Measurements from ENCODE around the gene SLC35F5. TPM values are rescaled to one million over a fixed set of nuclear protein-coding genes. Genes with fewer than 3 reads are reported as not detected.

The SLC35F5 gene
- total and polyA plus RNA-seq, 2 of the 13 experiments (the other 11 are each of a cell fraction or from before 2014, with no cell fraction given): 139 to 174 TPM

DNA sequence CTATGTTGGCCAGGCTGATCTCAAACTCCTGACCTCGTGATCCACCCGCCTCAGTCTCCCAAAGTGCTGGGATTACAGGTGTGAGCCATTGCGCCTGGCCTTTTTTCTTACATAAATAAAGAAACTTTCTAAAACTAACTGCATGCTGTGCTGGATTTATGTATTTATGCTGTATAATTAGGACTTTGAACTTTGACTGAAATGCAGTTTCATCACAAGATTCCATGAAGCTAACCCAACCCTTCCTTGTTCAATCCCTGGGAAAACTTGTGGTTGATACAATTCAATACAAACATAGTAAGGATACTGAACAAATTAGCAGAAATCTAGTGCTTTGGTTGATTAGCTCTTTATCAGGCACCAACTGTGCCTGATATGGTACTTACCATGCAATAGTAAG is 20.9 kb upstream of the SLC35F5 start:
- DNase-seq (ENCODE audit: low spot score) (peak; percentile 28), FAIRE-seq (no peak), ATAC-seq (no peak)
- no peaks in the 10 kb centered on the region for H3K79me2 ChIP-seq (ENCODE audit: insufficient read depth, low read length)
- TF ChIP-seq HNF4A (CRISPR knock-in tag; IDR thresholded peaks at IDR 0.05) (peak; percentile 40; the same call in 1 of the 2 replicates), ISL2 (CRISPR knock-in tag; IDR thresholded peaks at IDR 0.05) (no peak), GATAD2A (CRISPR knock-in tag; IDR thresholded peaks at IDR 0.05) (0 out of 2 replicates have a peak, but pooled peaks have one; percentile 25)
- H4K20me1 ChIP-seq (ENCODE audit: insufficient read depth, low read length): no peaks in the 10 kb centered on the region
- H2AFZ ChIP-seq (ENCODE audit: low read length): no peak overlapping the region
- CTCF ChIA-PET (ENCODE audit: low intra/inter-chr PET ratio, low total read pairs): no interaction called here
- H3K9me3 ChIP-seq (ENCODE audit: low read length): no peaks in the 10 kb centered on the region
- 42% methylated on average over 3 of the region's 3 CpGs for WGBS (ENCODE audit: low lambda C conversion rate)
- in situ Hi-C loops (cut with HindIII; ENCODE audit: extremely low pct_ligation_motif_present, low pct_unique_long_range_greater_than_20kb): no loop called here
- no TSS peak for BruUV-seq (replicated peaks)
- no peak overlapping the region for H3K27ac ChIP-seq (ENCODE audit: extremely low read length, insufficient read depth, low read length)
- H3K36me3 ChIP-seq (replicated peaks in 1 of 2; ENCODE audit: control insufficient read depth in 1 of 2, insufficient read depth in 2 of 2, low read length in 2 of 2): no peaks in the 10 kb centered on the region
- H3K4me1 ChIP-seq (ENCODE audit: insufficient read depth, low read length): peaks cover 8% of the 10 kb centered on the region
- no peak overlapping the region for H3K4me2 ChIP-seq (ENCODE audit: low read depth, low read length)
- no peaks in the 10 kb centered on the region for H3K27me3 ChIP-seq (ENCODE audit: control insufficient read depth in 1 of 2, insufficient read depth in 2 of 2, low read length in 2 of 2)
- no peak overlapping the region for H3K4me3 ChIP-seq (replicated peaks in 1 of 3; ENCODE audit: insufficient read depth in 1 of 3, low read depth in 2 of 3, low read length in 3 of 3)
- H3K9ac ChIP-seq (ENCODE audit: insufficient read depth, low read depth, low read length): no peak overlapping the region
- intact Hi-C loops (cut with micrococcal nuclease; ENCODE audit: unreplicated experiment): no loop called here
- POLR2A ChIA-PET: interaction anchor here (1.1 kb wide), 1 partner anchor 112 kb away, joined by 4 read pairs; the partner anchor contains the start of gene ACTR3

DNA sequence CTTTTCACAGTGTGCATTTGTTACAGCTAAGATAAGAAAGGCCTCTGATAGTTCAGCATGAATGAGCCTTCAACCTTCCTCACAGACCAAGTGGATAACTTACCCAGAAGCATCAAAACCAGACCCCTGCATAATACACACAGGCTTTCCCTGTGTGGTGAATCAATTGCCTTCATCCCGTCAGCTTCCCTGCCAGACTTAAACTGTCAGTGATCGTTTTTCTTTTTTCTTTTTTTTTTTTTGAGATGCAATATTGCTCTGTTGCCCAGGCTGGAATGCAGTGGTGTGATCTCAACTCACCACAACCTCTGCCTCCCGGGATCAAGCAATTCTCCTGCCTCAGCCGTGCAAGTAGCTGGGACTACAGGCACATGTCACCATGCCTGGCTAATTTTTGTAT is 20.5 kb upstream of the SLC35F5 start:
- ChIA-PET POLR2A (interaction anchor here (1.1 kb wide), 1 partner anchor 113 kb away, joined by 4 read pairs; the partner anchor contains the start of gene ACTR3), CTCF (ENCODE audit: low intra/inter-chr PET ratio, low total read pairs) (no interaction called here)
- no peaks in the 10 kb centered on the region for H3K79me2 ChIP-seq (ENCODE audit: insufficient read depth, low read length)
- no TSS peak for BruUV-seq (replicated peaks)
- H3K4me2 ChIP-seq (ENCODE audit: low read depth, low read length): no peak overlapping the region
- H2AFZ ChIP-seq (ENCODE audit: low read length): no peak overlapping the region
- in situ Hi-C loops (cut with HindIII; ENCODE audit: extremely low pct_ligation_motif_present, low pct_unique_long_range_greater_than_20kb) (no loop called here), intact Hi-C loops (cut with micrococcal nuclease; ENCODE audit: unreplicated experiment) (no loop called here)
- no peaks in the 10 kb centered on the region for H3K36me3 ChIP-seq (replicated peaks in 1 of 2; ENCODE audit: control insufficient read depth in 1 of 2, insufficient read depth in 2 of 2, low read length in 2 of 2)
- peak; percentile 29; the same call in 2 of the 3 replicates for ATAC-seq
- 2% methylated on average over 4 of the region's 4 CpGs for WGBS (ENCODE audit: low lambda C conversion rate)
- DNase-seq (ENCODE audit: low spot score): no peak
- H3K4me3 ChIP-seq (replicated peaks in 1 of 3; ENCODE audit: insufficient read depth in 1 of 3, low read depth in 2 of 3, low read length in 3 of 3): no peak overlapping the region
- H4K20me1 ChIP-seq (ENCODE audit: insufficient read depth, low read length): no peaks in the 10 kb centered on the region
- no peaks in the 10 kb centered on the region for H3K27me3 ChIP-seq (ENCODE audit: control insufficient read depth in 1 of 2, insufficient read depth in 2 of 2, low read length in 2 of 2)
- no peak overlapping the region for H3K9ac ChIP-seq (ENCODE audit: insufficient read depth, low read depth, low read length)
- peaks cover 8% of the 10 kb centered on the region for H3K4me1 ChIP-seq (ENCODE audit: insufficient read depth, low read length)
- H3K27ac ChIP-seq (ENCODE audit: extremely low read length, insufficient read depth, low read length): no peak overlapping the region
- H3K9me3 ChIP-seq (ENCODE audit: low read length): no peaks in the 10 kb centered on the region
- TF ChIP-seq HOXD1 (CRISPR knock-in tag; IDR thresholded peaks at IDR 0.05) (no peak), ZNF839 (CRISPR knock-in tag; IDR thresholded peaks at IDR 0.05; ENCODE audit: borderline replicate concordance) (no peak), ZBTB7A (CRISPR knock-in tag; IDR thresholded peaks at IDR 0.05) (no peak), KDM5B (CRISPR knock-in tag; IDR thresholded peaks at IDR 0.05; ENCODE audit: borderline replicate concordance) (no peak), KDM6A (CRISPR knock-in tag; IDR thresholded peaks at IDR 0.05; ENCODE audit: low read depth) (no peak), JUND (CRISPR knock-in tag; IDR thresholded peaks at IDR 0.05) (no peak), JUNB (CRISPR knock-in tag; IDR thresholded peaks at IDR 0.05; ENCODE audit: borderline replicate concordance) (no peak), ZKSCAN8 (CRISPR knock-in tag; IDR thresholded peaks at IDR 0.05; ENCODE audit: borderline replicate concordance) (no peak), ZNF331 (CRISPR knock-in tag; IDR thresholded peaks at IDR 0.05) (no peak), BCL6 (CRISPR knock-in tag; IDR thresholded peaks at IDR 0.05) (no peak), ZBTB42 (CRISPR knock-in tag; IDR thresholded peaks at IDR 0.05) (no peak), ZNF724P (CRISPR knock-in tag; IDR thresholded peaks at IDR 0.05; ENCODE audit: borderline replicate concordance) (no peak)
- TF ChIP-seq, protein P1, sequence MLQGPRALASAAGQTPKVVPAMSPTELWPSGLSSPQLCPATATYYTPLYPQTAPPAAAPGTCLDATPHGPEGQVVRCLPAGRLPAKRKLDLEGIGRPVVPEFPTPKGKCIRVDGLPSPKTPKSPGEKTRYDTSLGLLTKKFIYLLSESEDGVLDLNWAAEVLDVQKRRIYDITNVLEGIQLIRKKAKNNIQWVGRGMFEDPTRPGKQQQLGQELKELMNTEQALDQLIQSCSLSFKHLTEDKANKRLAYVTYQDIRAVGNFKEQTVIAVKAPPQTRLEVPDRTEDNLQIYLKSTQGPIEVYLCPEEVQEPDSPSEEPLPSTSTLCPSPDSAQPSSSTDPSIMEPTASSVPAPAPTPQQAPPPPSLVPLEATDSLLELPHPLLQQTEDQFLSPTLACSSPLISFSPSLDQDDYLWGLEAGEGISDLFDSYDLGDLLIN (CRISPR knock-in tag; IDR thresholded peaks at IDR 0.05; ENCODE audit: borderline replicate concordance): no peak
- no peak for FAIRE-seq
